Tibial nerve (tissue), 4 donors: Measurements from ENCODE around the gene WDR64. TPM values are rescaled to one million over a fixed set of nuclear protein-coding genes. Genes with fewer than 3 reads are reported as not detected.
A peak's percentile ranks its signal among the peaks of the same experiment; 100 is the strongest.

ENCODE experiments used
- DNase-seq, 2 donors: peaks; one replicate each; pipeline ENCODE4 v3.0.0-alpha.2; 2019; ENCODE audit warnings: low spot score in 2 of 2
- H3K27ac ChIP-seq, 4 donors: fragments of 200-600 bp; sonication (generic) in 3 of 4; one replicate each; pipeline ENCODE4 v1.5.1; 2017 to 2019; ENCODE audit warnings: mild to moderate bottlenecking in 1 of 4
- H3K27me3 ChIP-seq, 2 donors: fragments of 200-600 bp; sonication (generic) in 1 of 2; one replicate each; pipeline versions ENCODE4 v1.5.1 to v1.6.0; 2017 to 2019
- H3K36me3 ChIP-seq, 3 donors: fragments of 200-600 bp; sonication (generic); one replicate each; pipeline ENCODE4 v1.5.1; 2018 to 2019
- H3K4me1 ChIP-seq, 4 donors: fragments of 200-600 bp; sonication (generic) in 3 of 4; one replicate each; pipeline ENCODE4 v1.5.1; 2017 to 2019
- H3K4me3 ChIP-seq, 4 donors: fragments of 200-600 bp; sonication (generic) in 3 of 4; one replicate each; pipeline ENCODE4 v1.5.1; 2017 to 2019; ENCODE audit warnings: mild to moderate bottlenecking in 1 of 4, moderate library complexity in 1 of 4
- H3K9me3 ChIP-seq, 4 donors: fragments of 200-600 bp; sonication (generic) in 3 of 4; one replicate each; pipeline ENCODE4 v1.5.1; 2017 to 2019
- CTCF ChIP-seq, 5 experiments: fragments of 200-600 bp in 3 of 5; fragments of 450-650 bp in 2 of 5; sonication (generic) in 3 of 5; IDR thresholded peaks; one replicate each; pipeline ENCODE4 v1.5.1; 2016 to 2019; ENCODE audit warnings: antibody characterized with exemption in 5 of 5, mild to moderate bottlenecking in 3 of 5, moderate library complexity in 2 of 5
- EP300 ChIP-seq, 2 donors: sonication (generic); formaldehyde crosslinking; IDR thresholded peaks; one replicate each; pipeline ENCODE4 v1.6.1; 2017; ENCODE audit warnings: antibody characterized with exemption in 2 of 2, mild to moderate bottlenecking in 1 of 2
- POLR2A ChIP-seq, 2 donors: fragments of 450-650 bp; IDR thresholded peaks; one replicate each; pipeline ENCODE4 v1.6.1; 2017; ENCODE audit warnings: antibody characterized with exemption in 2 of 2, mild to moderate bottlenecking in 2 of 2, moderate library complexity in 2 of 2
- WGBS, 2 donors: methylation state at CpG; one replicate each; pipeline ENCODE4 v1.1.5; 2018; 5-methylcytosine and 5-hydroxymethylcytosine counted together
- total RNA-seq, 4 donors: library from RNA; depleted of rRNA; stranded (reverse); fragments of >200 nt; gene quantifications; one replicate each; pipeline ENCODE4 v1.1.0, GENCODE V29; 2016

WDR64 gene
- total RNA-seq, 4 donors from 2014 or later = 0.42 TPM; not detected in 3

GRCh38 chr1:241842565-241842964 lies 190.5 kb downstream of the WDR64 start:
- no peak overlapping the region for H3K27ac ChIP-seq
- no peak overlapping the region for H3K4me3 ChIP-seq
- DNase-seq = no peak
- H3K36me3 ChIP-seq = no peaks in the 10 kb centered on the region
- TF ChIP-seq CTCF (IDR thresholded peaks at IDR 0.05) (no peak), EP300 (IDR thresholded peaks at IDR 0.05) (no peak), POLR2A (IDR thresholded peaks at IDR 0.05) (no peak)
- 87 to 92% methylated on average over 2 of the region's 2 CpGs for WGBS, 2 donors
- H3K9me3 ChIP-seq = no peaks in the 10 kb centered on the region
- peaks cover 0 to 6% (median 3%) of the 10 kb centered on the region in 4 donors for H3K4me1 ChIP-seq
- H3K27me3 ChIP-seq = no peaks in the 10 kb centered on the region

- DNase-seq = no peak
- WGBS, 2 donors = 84 to 90% methylated on average over 6 of the region's 6 CpGs
- no peaks in the 10 kb centered on the region for H3K27me3 ChIP-seq
- H3K9me3 ChIP-seq = no peaks in the 10 kb centered on the region
- H3K27ac ChIP-seq = no peak overlapping the region
- peaks cover 0 to 13% (median 7%) of the 10 kb centered on the region in 4 donors for H3K4me1 ChIP-seq
- TF ChIP-seq CTCF (IDR thresholded peaks at IDR 0.05) (no peak), EP300 (IDR thresholded peaks at IDR 0.05) (no peak), POLR2A (IDR thresholded peaks at IDR 0.05) (no peak)
- H3K36me3 ChIP-seq = no peaks in the 10 kb centered on the region
- no peak overlapping the region for H3K4me3 ChIP-seq
Observed at GRCh38 chr1:241844593-241844992, 192.5 kb downstream of the WDR64 start.

- peaks cover 0 to 13% (median 7%) of the 10 kb centered on the region in 4 donors for H3K4me1 ChIP-seq
- H3K9me3 ChIP-seq = no peaks in the 10 kb centered on the region
- H3K27me3 ChIP-seq = no peaks in the 10 kb centered on the region
- TF ChIP-seq CTCF (IDR thresholded peaks at IDR 0.05) (no peak), EP300 (IDR thresholded peaks at IDR 0.05) (no peak), POLR2A (IDR thresholded peaks at IDR 0.05) (no peak)
- no peak overlapping the region for H3K27ac ChIP-seq
- no peak for DNase-seq
- H3K4me3 ChIP-seq = no peak overlapping the region
- H3K36me3 ChIP-seq = no peaks in the 10 kb centered on the region
Observed at GRCh38 chr1:241846375-241846774, 194.3 kb downstream of the WDR64 start.

- Histone ChIP-seq H3K27me3 (no peaks in the 10 kb centered on the region), H3K4me1 (peaks cover 0 to 13% (median 7%) of the 10 kb centered on the region in 4 donors), H3K27ac (peak overlapping the region in 3 of 4 donors; percentile 95 to 99 (median 98)), H3K36me3 (no peaks in the 10 kb centered on the region), H3K9me3 (no peaks in the 10 kb centered on the region), H3K4me3 (peak overlapping the region in 2 of 4 donors; percentile 62 to 65)
- TF ChIP-seq EP300 (IDR thresholded peaks at IDR 0.05) (no peak), POLR2A (IDR thresholded peaks at IDR 0.05) (no peak)
- WGBS, 2 donors = 83 to 85% methylated on average over 4 of the region's 4 CpGs
- DNase-seq = no peak
Observed at GRCh38 chr1:241846862-241847539, 194.9 kb downstream of the WDR64 start.

- WGBS, 2 donors = 7 to 11% methylated on average over 6 of the region's 6 CpGs
- Histone ChIP-seq H3K9me3 (no peaks in the 10 kb centered on the region), H3K36me3 (no peaks in the 10 kb centered on the region), H3K4me1 (peaks cover 0 to 13% (median 7%) of the 10 kb centered on the region in 4 donors), H3K27me3 (no peaks in the 10 kb centered on the region), H3K27ac (peak overlapping the region; percentile 95 to 99 (median 98)), H3K4me3 (peak overlapping the region; percentile 62 to 98 (median 76))
- no peak for DNase-seq
- TF ChIP-seq EP300 (IDR thresholded peaks at IDR 0.05) (no peak), CTCF (IDR thresholded peaks at IDR 0.05) (no peak), POLR2A (IDR thresholded peaks at IDR 0.05) (no peak)
Observed at GRCh38 chr1:241847540-241847795, 195.4 kb downstream of the WDR64 start.
